HG03439 (cell line): ENCODE measurements around the gene TMCO4.

Source experiments
- ATAC-seq: cut with Tn5 transposase; IDR thresholded peaks from one replicate; pipeline ENCODE4 v1.9.1; 2021; ENCODE audit warnings: mild to moderate bottlenecking, moderate library complexity; ENCODE audit not compliant: unreplicated experiment

TMCO4 gene

DNA sequence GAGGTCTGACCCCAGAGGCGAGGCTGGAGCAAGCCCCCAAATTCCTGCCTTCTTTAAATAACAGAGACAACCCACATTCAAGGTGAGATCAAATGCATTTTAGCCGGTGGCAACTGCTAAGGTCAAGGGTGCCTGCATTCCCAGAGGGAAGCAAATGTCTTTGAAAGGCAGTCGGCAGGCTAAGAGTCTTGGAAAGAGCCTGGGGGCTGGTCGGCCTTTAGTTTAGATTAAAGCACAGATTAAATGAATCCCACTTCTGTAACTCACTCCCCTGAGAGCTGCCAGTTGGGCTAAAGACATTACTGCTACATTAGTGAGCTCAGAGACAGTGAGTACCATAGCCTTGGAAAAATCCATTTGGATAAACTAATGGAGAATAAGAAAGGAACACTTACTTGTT lies 75.8 kb downstream of the TMCO4 start:
- no peak for ATAC-seq

DNA sequence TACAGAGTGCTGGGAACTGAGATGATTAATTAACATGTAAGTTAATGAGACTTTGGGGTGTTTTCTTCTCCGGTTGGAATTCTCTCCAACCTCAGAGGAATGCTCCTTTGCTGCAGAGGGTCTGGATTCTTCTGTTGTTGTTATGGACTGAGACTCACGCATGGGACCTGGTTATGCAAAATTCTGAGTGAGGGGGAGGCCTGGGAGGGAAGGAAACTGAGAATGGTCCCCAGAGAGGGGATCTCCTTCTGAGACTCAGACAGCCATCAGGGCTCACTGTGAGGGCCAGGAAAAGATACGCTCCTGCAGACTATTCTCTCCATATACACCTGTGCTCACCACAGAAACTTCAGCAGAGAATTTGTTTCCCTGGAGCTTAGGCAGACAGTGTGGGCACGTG lies 78.7 kb downstream of the TMCO4 start:
- ATAC-seq, result no peak

DNA sequence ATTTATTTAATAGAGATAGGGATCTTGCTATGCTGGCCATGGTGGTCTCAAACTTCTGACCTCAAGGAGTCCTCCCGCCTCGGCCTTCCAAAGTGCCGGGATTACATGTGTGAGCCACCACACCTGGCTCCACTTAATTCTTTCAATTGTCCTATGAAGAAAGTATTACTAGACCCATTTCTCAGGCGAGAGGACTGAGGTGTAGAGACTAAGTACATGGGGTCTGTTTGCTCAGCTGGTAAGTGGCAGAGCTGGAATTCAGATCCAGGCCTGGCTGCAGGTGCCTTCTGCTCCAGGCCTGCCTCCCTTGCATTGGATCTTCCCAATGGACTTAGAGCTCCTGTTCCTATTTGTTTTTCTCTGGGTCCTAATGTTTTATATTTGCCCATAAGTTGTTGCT lies 79.5 kb downstream of the TMCO4 start:
- ATAC-seq, result no peak

- ATAC-seq, result no peak
Measured at GRCh38 chr1:19717467-19717866, 82.2 kb downstream of the TMCO4 start.

DNA sequence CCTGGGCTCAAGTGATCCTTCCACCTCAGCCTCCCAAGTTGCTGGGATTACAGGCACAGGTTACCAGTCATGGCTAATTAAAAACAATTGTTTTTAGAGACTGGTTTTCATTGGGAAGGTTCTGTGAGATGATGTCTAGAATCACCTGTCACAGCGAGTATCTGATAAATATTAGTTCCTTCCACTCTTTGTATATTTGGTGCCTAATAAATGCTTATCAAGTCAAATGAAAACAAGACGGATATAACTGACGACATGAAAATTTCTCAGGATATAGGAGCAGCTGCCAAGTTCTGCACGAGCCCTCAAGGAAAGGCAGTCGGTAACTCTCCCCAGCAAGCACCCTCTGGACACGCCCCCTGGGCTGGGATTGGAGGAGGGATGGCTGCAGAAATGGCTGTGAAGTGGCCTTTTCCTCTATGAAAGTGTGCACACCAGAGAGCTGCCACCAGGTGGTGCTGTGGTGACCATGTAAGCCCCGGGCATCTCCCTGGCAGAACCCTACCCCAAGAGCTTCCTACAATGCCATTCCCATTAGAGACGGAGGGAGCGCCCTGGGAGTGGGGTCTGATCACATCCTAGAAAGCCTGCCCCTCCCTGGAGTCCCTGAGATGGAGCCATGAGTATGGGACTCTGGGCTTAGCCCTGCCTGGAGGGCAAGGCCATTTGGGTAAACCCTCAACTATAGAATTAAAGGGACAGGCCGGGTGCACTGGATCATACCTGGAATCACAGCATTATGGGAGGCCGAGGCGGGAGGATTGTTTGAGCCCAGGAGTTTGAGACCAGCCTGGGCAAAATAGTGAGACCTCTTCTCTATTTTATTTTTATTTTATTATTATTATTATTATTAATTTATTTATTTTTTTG lies 84.1 kb downstream of the TMCO4 start:
- no peak for ATAC-seq

GRCh38 chr1:19712928-19713327 lies 86.8 kb downstream of the TMCO4 start:
- ATAC-seq, result no peak

DNA sequence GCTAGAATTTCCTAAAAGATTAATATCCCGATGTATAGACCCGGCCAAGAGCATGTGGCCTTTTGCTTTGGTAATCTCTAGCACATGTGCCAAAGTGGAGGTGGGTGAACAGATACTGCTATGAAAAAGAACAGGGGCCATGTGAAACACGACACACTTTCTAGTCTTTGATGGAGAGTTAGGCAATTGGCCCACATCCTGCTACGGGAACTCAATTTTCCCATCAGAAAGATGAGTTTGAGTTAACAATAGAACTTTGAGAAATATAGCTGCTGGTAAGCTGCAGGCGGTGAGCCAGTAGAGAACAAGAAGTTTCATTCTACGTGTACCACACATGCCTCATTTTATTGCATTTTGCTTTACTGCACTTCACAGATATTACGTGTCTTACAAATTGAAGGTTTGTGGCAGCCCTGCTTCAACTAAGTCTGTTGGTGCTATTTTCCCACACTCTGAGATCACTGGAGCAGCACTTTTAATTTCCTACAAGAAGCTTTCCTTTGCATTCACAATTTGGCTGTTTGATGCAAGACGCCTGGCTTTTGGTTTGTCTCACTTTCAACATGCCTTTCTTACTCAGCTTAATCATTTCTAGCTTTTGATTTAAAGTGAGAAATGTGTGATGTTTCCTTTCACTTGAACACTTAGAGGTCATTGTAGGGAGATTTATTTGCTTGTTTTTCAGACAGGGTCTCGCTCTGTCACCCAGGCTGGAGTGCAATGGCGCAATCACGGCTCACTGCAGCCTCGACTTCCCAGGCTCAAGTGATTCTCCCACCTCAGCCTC lies 88.7 kb downstream of the TMCO4 start:
- peak; percentile 59 for ATAC-seq

DNA sequence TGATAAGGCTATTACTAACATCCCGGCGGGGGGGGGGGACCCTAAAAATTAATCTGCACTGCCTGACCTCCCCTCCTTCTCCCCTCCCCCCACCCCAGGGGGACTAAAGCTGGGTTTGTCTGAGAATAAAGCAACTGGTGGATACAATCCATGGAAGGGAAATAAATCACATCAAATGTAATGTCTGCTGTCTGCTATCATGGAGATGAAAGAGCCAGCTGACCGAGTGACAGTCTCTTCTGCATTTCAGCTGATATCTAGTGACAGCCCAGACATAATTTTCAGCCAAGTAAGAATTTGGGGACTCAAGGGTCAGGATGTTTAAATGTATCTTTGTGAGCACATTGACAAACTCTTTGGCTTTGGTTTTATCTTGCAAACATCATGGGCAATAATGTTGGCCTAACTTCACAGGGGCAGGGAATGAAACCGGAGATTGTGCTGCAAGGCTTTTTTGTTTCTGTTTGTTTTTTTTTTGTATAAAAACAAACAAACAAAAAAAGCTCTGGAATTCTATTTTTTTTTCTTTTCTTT lies 90.4 kb downstream of the TMCO4 start:
- ATAC-seq, result no peak

DNA sequence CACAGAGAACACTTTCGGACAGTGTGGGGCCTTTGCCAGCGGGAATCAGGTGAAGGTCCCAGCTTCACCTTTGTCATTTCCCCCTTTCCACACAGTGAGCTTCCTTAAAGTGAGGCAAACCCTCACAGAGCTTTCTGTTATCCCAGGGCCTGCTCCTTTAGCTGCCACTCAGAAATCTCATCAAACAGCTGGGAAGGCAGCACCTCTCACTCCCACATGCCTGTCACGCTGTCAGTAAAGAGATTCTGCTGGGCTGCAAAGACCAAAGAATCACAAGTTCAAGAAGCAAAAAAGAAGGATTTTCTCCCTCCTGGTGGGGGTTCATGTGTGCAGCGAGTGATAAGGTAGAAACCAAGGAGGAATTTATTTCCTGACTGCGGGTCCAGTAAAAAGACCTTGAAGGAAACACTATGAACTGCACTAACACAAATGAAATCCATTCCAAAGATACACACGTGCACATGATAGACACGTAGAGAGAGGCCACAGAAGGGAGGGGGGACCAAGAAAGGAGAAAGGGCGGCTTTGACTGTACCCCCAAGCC lies 91.1 kb downstream of the TMCO4 start:
- no peak for ATAC-seq

GRCh38 chr1:19706136-19706535 lies 93.6 kb downstream of the TMCO4 start:
- no peak for ATAC-seq

- no peak for ATAC-seq
Measured at GRCh38 chr1:19705464-19705863, 94.3 kb downstream of the TMCO4 start.

GRCh38 chr1:19704247-19705113 lies 95.2 kb downstream of the TMCO4 start:
- no peak for ATAC-seq

GRCh38 chr1:19703280-19703679 lies 96.4 kb downstream of the TMCO4 start:
- no peak for ATAC-seq

DNA sequence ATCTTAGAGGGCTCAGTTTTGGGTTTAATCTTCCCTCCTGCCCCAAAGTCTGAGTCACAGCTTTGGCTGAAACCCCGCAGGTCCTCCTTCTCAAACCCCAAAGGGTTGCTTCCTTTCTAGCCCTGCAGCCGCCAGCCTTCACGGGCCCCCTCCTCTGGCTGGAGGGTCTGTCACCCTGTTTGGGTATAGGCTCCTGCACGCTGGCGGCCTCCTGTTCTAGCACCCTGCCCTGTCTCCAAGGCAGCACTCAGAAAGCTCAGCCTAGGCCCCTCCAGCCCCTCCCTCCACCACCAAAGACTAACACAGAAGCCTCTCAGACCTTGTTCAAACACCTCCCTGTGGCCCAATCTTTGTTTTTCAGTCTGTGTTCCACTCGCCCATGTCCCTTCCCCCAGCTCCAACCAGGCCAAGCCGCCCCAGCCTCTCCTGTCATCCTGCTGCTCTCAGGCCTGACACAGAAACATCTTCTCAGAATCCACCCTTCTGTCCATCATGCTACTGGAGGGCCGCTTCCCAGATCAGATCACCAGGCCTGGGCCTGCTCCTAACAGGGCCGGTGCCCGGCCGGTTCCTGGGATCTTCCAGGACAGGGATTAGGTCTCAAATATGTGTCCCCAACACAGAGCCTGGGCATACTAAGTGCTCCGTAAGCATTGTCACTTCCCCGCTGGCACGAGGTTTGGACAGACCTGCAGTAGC lies 99.5 kb downstream of the TMCO4 start:
- ATAC-seq, result no peak

- ATAC-seq, result no peak
Measured at GRCh38 chr1:19698181-19698580, 101.5 kb downstream of the TMCO4 start.

- ATAC-seq, result no peak
Measured at GRCh38 chr1:19696820-19697219, 102.9 kb downstream of the TMCO4 start.

DNA sequence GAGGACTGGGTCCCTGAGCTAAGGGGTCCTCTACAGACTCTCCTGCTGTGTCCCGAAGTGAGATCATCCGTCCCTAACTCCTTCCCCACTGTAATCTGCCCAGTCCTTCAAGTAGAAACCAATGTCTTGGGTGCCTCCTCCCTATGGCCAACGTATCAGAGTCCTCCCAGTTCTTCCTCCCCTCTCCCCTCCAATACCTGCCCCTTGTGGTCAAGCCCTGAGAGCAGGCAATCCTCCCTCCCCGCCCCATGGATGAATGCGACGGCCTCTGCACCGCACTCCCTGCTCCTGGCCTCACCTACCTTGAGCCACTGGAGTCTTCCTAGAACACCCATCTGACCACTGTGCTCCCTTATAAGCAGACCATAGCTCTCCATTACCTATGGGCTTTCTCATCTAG lies 103.9 kb downstream of the TMCO4 start:
- ATAC-seq, result no peak

DNA sequence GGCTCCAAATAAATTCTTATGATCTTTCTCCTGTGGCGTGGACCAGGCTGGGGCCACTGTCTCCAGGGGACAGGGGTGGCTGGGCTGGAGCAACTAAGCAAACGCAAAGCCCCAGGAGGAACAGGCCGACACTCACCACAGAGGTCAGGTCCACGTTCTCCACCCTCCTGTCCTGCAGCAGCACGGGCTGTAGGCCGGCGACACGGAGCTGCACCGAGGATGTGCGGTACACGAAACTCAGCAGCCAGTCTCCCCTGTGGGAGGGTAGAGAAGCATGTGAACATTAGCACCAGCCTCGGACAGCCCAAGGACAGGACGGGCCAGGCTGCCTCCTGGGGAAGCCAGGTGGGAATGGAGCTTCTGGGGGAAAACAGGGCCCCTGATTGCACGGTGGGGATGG lies 105.4 kb downstream of the TMCO4 start:
- no peak for ATAC-seq

- no peak for ATAC-seq
Measured at GRCh38 chr1:19690342-19690741, 109.4 kb downstream of the TMCO4 start.

DNA sequence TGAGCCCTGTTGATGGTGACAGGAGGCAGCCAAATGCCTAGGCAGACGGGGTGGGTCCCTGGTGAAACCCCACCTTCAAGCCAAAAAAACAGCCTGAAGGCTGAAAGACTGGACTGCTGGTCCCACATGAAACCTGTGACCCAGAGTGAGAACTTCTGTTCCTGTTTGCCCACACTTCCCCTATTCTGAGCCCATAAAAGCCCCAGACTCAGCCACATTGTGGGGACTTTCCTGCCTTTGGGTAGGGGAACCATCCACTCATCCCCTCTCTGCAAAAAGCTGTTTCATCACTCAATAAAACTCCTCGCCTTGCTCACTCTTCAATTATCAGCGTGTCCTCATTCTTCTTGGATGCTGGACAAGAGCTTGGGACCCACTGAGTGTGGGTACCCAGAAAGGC lies 109.9 kb downstream of the TMCO4 start:
- no peak for ATAC-seq
